Mesenchymal stem cell (in vitro differentiated cells and primary cell): ENCODE measurements around the gene DSN1. TPM values are rescaled to one million over a fixed set of nuclear protein-coding genes. Genes with fewer than 3 reads are reported as not detected.

ENCODE experiments used
- DNase-seq: peaks from one replicate; pipeline ENCODE4 v3.0.0-alpha.2; 2013
- H2AFZ ChIP-seq: one replicate; pipeline ENCODE4 v1.6.1; 2013; ENCODE audit warnings: low read depth, mild to moderate bottlenecking, control low read depth, inconsistent platforms, low read length, moderate library complexity
- H2AK5ac ChIP-seq: 2 replicates; pipeline ENCODE4 v1.6.1; 2013; ENCODE audit warnings: low read length, moderate library complexity, mild to moderate bottlenecking, inconsistent platforms; ENCODE audit not compliant: severe bottlenecking
- H2BK120ac ChIP-seq: one replicate; pipeline ENCODE4 v1.6.1; 2013; ENCODE audit warnings: low read depth, mild to moderate bottlenecking, inconsistent platforms, low read length, moderate library complexity
- H2BK12ac ChIP-seq, 2 experiments: one replicate each; pipeline ENCODE4 v1.6.1; 2013; ENCODE audit warnings: inconsistent platforms in 2 of 2, low read length in 2 of 2, mild to moderate bottlenecking in 2 of 2, moderate library complexity in 2 of 2, control low read depth in 1 of 2
- H2BK15ac ChIP-seq: one replicate; pipeline ENCODE4 v1.6.1; 2013; ENCODE audit warnings: mild to moderate bottlenecking, low read depth, inconsistent platforms; ENCODE audit not compliant: poor library complexity, severe bottlenecking
- H2BK5ac ChIP-seq: 2 replicates; pipeline ENCODE4 v1.6.1; 2013; ENCODE audit warnings: low read depth, mild to moderate bottlenecking, low read length, control low read depth, inconsistent platforms; ENCODE audit not compliant: poor library complexity, severe bottlenecking
- H3K14ac ChIP-seq, 2 experiments: one replicate each; pipeline ENCODE4 v1.6.1; 2013; ENCODE audit warnings: inconsistent platforms in 2 of 2, low read length in 2 of 2, control low read depth in 1 of 2, mild to moderate bottlenecking in 1 of 2, moderate library complexity in 1 of 2
- H3K18ac ChIP-seq, 2 experiments: one replicate each; pipeline ENCODE4 v1.6.1; 2013; ENCODE audit warnings: inconsistent platforms in 2 of 2, low read length in 2 of 2, control low read depth in 1 of 2, low read depth in 1 of 2, mild to moderate bottlenecking in 1 of 2
- H3K23ac ChIP-seq, 2 experiments: one replicate each; pipeline ENCODE4 v1.6.1; 2013; ENCODE audit warnings: inconsistent platforms in 2 of 2, low read length in 2 of 2, mild to moderate bottlenecking in 2 of 2, moderate library complexity in 2 of 2, control low read depth in 1 of 2
- H3K27ac ChIP-seq: 2 replicates; pipeline ENCODE4 v1.5.1; 2013; ENCODE audit warnings: mild to moderate bottlenecking, moderate library complexity, low read length, control low read depth, inconsistent platforms; ENCODE audit not compliant: poor library complexity, severe bottlenecking
- H3K27me3 ChIP-seq, 2 experiments: 2 replicates each; pipeline versions ENCODE4 v1.6.1 to v1.7.0; 2013; ENCODE audit warnings: low read length in 2 of 2, mild to moderate bottlenecking in 2 of 2, moderate library complexity in 2 of 2, control low read depth in 1 of 2, inconsistent platforms in 1 of 2; ENCODE audit not compliant: control insufficient read depth in 1 of 2, insufficient read depth in 1 of 2
- H3K36me3 ChIP-seq, 2 experiments: 2 replicates each; pipeline versions ENCODE4 v1.6.1 to v1.7.0; 2013; ENCODE audit warnings: low read length in 2 of 2, control low read depth in 1 of 2, inconsistent platforms in 1 of 2, low read depth in 1 of 2, mild to moderate bottlenecking in 1 of 2; ENCODE audit not compliant: insufficient read depth in 2 of 2, control insufficient read depth in 1 of 2
- H3K4ac ChIP-seq, 2 experiments: one replicate each; pipeline ENCODE4 v1.6.1; 2013; ENCODE audit warnings: inconsistent platforms in 2 of 2, low read length in 2 of 2, mild to moderate bottlenecking in 2 of 2, moderate library complexity in 2 of 2, control low read depth in 1 of 2, low read depth in 1 of 2
- H3K4me1 ChIP-seq: 2 replicates; pipeline ENCODE4 v1.6.1; 2013; ENCODE audit warnings: low read depth, low read length, control low read depth; ENCODE audit not compliant: control insufficient read depth, insufficient read depth
- H3K4me2 ChIP-seq: 2 replicates; pipeline ENCODE4 v1.6.1; 2013; ENCODE audit warnings: low read length, mild to moderate bottlenecking, inconsistent platforms; ENCODE audit not compliant: poor library complexity, severe bottlenecking
- H3K4me3 ChIP-seq, 2 experiments: 2 replicates each; pipeline versions ENCODE4 v1.5.1 to v1.7.0; 2013; ENCODE audit warnings: low read length in 2 of 2, mild to moderate bottlenecking in 2 of 2, control low read depth in 1 of 2, low read depth in 1 of 2; ENCODE audit not compliant: insufficient read depth in 1 of 2
- H3K79me1 ChIP-seq: replicated peaks from 2 replicates; pipeline ENCODE4 v1.6.1; 2013; ENCODE audit warnings: mild to moderate bottlenecking, control low read depth, low read length, inconsistent platforms; ENCODE audit not compliant: poor library complexity, severe bottlenecking
- H3K9ac ChIP-seq: 2 replicates; pipeline ENCODE4 v1.7.0; 2013; ENCODE audit warnings: mild to moderate bottlenecking, low read length, moderate library complexity
- H3K9me3 ChIP-seq: 2 replicates; pipeline ENCODE4 v1.7.0; 2013; ENCODE audit warnings: mild to moderate bottlenecking, low read length; ENCODE audit not compliant: control insufficient read depth
- H4K8ac ChIP-seq: one replicate; pipeline ENCODE4 v1.6.1; 2013; ENCODE audit warnings: inconsistent platforms, mild to moderate bottlenecking, low read length, moderate library complexity
- H4K91ac ChIP-seq: one replicate; pipeline ENCODE4 v1.6.1; 2013; ENCODE audit warnings: mild to moderate bottlenecking, low read length, inconsistent platforms
- WGBS: methylation state at CpG from one replicate; pipeline ENCODE4 v1.1.7; 2013; ENCODE audit warnings: mixed read lengths; 5-methylcytosine and 5-hydroxymethylcytosine counted together
- polyA plus RNA-seq, 2 experiments: library from polyadenylated mRNA; stranded (reverse); fragments of 200-250 nt; gene quantifications; one replicate each; pipeline ENCODE4 v1.2.3, GENCODE V29; 2013

Gene DSN1
- 7.9 TPM for polyA plus RNA-seq (2013, experiment 1 of 2)
- 8.4 TPM for polyA plus RNA-seq (2013, experiment 2 of 2)

- H2BK120ac ChIP-seq = peak within 1 kb of the TSS; percentile 97
- no peaks in the 10 kb centered on the region for H3K9me3 ChIP-seq
- H3K27ac ChIP-seq = peak within 1 kb of the TSS; percentile 89
- peaks cover 2% of the 10 kb centered on the region for H3K4me1 ChIP-seq
- H4K8ac ChIP-seq = peak within 1 kb of the TSS; percentile 99
- H2AK5ac ChIP-seq = peak within 1 kb of the TSS; percentile 69
- no peak within 1 kb of the TSS for H2BK12ac ChIP-seq
- peak within 1 kb of the TSS; percentile 82 for H4K91ac ChIP-seq
- H3K27me3 ChIP-seq = no peaks in the 10 kb centered on the region
- peak within 1 kb of the TSS in 1 of 2 experiments; percentile 74 for H3K23ac ChIP-seq
- H3K4me2 ChIP-seq = peak within 1 kb of the TSS; percentile 93
- WGBS = under 1% methylated on average over 60 of the region's 61 CpGs
- peaks cover 15% of the 10 kb centered on the region for H3K79me1 ChIP-seq
- H2BK15ac ChIP-seq = peak within 1 kb of the TSS; percentile 44
- peak within 1 kb of the TSS; percentile 39 for H2BK5ac ChIP-seq
- peak within 1 kb of the TSS; percentile 89 for H3K4ac ChIP-seq
- peak within 1 kb of the TSS; percentile 86 to 91 for H3K4me3 ChIP-seq
- H2AFZ ChIP-seq = peak within 1 kb of the TSS; percentile 74
- peak within 1 kb of the TSS; percentile 82 to 95 for H3K18ac ChIP-seq
- H3K14ac ChIP-seq = peak within 1 kb of the TSS; percentile 25 to 80
- peaks cover 9 to 12% of the 10 kb centered on the region in 2 experiments for H3K36me3 ChIP-seq
- peak within 1 kb of the TSS; percentile 98 for H3K9ac ChIP-seq
- peak; percentile 96 for DNase-seq
Observed at GRCh38 chr20:36773597-36774390, at the start of gene DSN1. TSS of gene DSN1 (minus strand) at chr20:36773763. CDS start at chr20:36771458, 2,305 bp downstream.

- H3K27ac ChIP-seq = no peak overlapping the region
- 100% methylated on average over 3 of the region's 5 CpGs for WGBS
Observed at GRCh38 chr20:36823121-36823520, 49.6 kb upstream of the DSN1 start.

GRCh38 chr20:36821964-36822437 lies 48.4 kb upstream of the DSN1 start:
- no peak for DNase-seq
- peak overlapping the region; percentile 35 for H4K91ac ChIP-seq
- peak overlapping the region in 1 of 2 experiments; percentile 64 for H3K14ac ChIP-seq
- WGBS = 89% methylated on average over 7 of the region's 7 CpGs
- H3K27ac ChIP-seq = no peak overlapping the region
- no peak overlapping the region for H2BK120ac ChIP-seq
- no peak overlapping the region for H3K9ac ChIP-seq
- H3K9me3 ChIP-seq = no peaks in the 10 kb centered on the region
- no peak overlapping the region for H2BK15ac ChIP-seq
- peak overlapping the region in 1 of 2 experiments; percentile 3 for H2BK12ac ChIP-seq
- H3K4me1 ChIP-seq = peaks cover 13% of the 10 kb centered on the region
- no peak overlapping the region for H3K18ac ChIP-seq
- no peaks in the 10 kb centered on the region for H3K27me3 ChIP-seq
- no peak overlapping the region for H3K23ac ChIP-seq
- no peak overlapping the region for H3K4me3 ChIP-seq
- H3K36me3 ChIP-seq = peaks cover 34 to 78% of the 10 kb centered on the region in 2 experiments
- H2AFZ ChIP-seq = no peak overlapping the region
- H3K4me2 ChIP-seq = no peak overlapping the region
- peak overlapping the region; percentile 88 for H2AK5ac ChIP-seq
- no peak overlapping the region for H4K8ac ChIP-seq
- peak overlapping the region in 1 of 2 experiments; percentile 7 for H3K4ac ChIP-seq
- no peak overlapping the region for H2BK5ac ChIP-seq
- peaks cover 32% of the 10 kb centered on the region for H3K79me1 ChIP-seq

More at GRCh38 chr20:36823121-36823520, 49.6 kb upstream of the DSN1 start:
- no peak overlapping the region for H2BK120ac ChIP-seq
- H2AK5ac ChIP-seq = no peak overlapping the region
- H2BK15ac ChIP-seq = no peak overlapping the region
- peaks cover 16% of the 10 kb centered on the region for H3K4me1 ChIP-seq
- no peak overlapping the region for H2BK5ac ChIP-seq
- no peaks in the 10 kb centered on the region for H3K27me3 ChIP-seq
- no peak overlapping the region for H3K4me2 ChIP-seq
- no peak overlapping the region for H3K18ac ChIP-seq
- no peak overlapping the region for H2AFZ ChIP-seq
- H4K91ac ChIP-seq = no peak overlapping the region
- no peak overlapping the region for H2BK12ac ChIP-seq
- no peak overlapping the region for H3K23ac ChIP-seq
- DNase-seq = no peak
- H3K4me3 ChIP-seq = no peak overlapping the region
- no peak overlapping the region for H3K9ac ChIP-seq
- no peak overlapping the region for H3K4ac ChIP-seq
- no peaks in the 10 kb centered on the region for H3K9me3 ChIP-seq
- H3K79me1 ChIP-seq = peaks cover 23% of the 10 kb centered on the region
- H4K8ac ChIP-seq = no peak overlapping the region
- H3K36me3 ChIP-seq = peaks cover 34 to 76% of the 10 kb centered on the region in 2 experiments
- H3K14ac ChIP-seq = no peak overlapping the region

GRCh38 chr20:36820928-36821327 lies 47.4 kb upstream of the DSN1 start:
- no peak for DNase-seq
- Histone ChIP-seq H2BK15ac (no peak overlapping the region), H2AFZ (no peak overlapping the region), H3K4me3 (no peak overlapping the region), H3K23ac (no peak overlapping the region), H3K27me3 (no peaks in the 10 kb centered on the region), H3K4ac (no peak overlapping the region), H2BK120ac (no peak overlapping the region), H3K18ac (no peak overlapping the region), H3K36me3 (peaks cover 41 to 81% of the 10 kb centered on the region in 2 experiments), H2AK5ac (no peak overlapping the region), H3K9ac (no peak overlapping the region), H2BK12ac (no peak overlapping the region), H3K4me2 (no peak overlapping the region), H3K9me3 (no peaks in the 10 kb centered on the region), H2BK5ac (no peak overlapping the region), H4K91ac (no peak overlapping the region), H3K79me1 (peaks cover 39% of the 10 kb centered on the region), H3K14ac (no peak overlapping the region), H4K8ac (no peak overlapping the region), H3K27ac (no peak overlapping the region), H3K4me1 (peaks cover 13% of the 10 kb centered on the region)
- 98% methylated on average over 5 of the region's 5 CpGs for WGBS
